Hematopoietic multipotent progenitor cell treated with erythropoietin and hydrocortisone succinate and interleukin-3 and kit ligand, for 8 days (in vitro differentiated cells): ENCODE results near the gene PRPF6.

Experiments used
- DNase-seq: peaks from one replicate; pipeline ENCODE4 v3.0.0-alpha.2; 2015

PRPF6 gene

GRCh38 chr20:64051033-64051452 is 70.1 kb downstream of the PRPF6 start:
- DNase-seq: no peak

GRCh38 chr20:64051561-64052325 is 70.8 kb downstream of the PRPF6 start:
- no peak for DNase-seq

- no peak for DNase-seq
Measured at GRCh38 chr20:64052326-64052722, 71.4 kb downstream of the PRPF6 start.

GRCh38 chr20:64052987-64053840 is 72.3 kb downstream of the PRPF6 start:
- no peak for DNase-seq

GRCh38 chr20:64053841-64054661 is 73.1 kb downstream of the PRPF6 start:
- peak; percentile 44 for DNase-seq

GRCh38 chr20:64055396-64055892 is 74.5 kb downstream of the PRPF6 start:
- no peak for DNase-seq

GRCh38 chr20:64055893-64056638 is 75.1 kb downstream of the PRPF6 start:
- DNase-seq: no peak

GRCh38 chr20:64056639-64056888 is 75.6 kb downstream of the PRPF6 start:
- no peak for DNase-seq

GRCh38 chr20:64056889-64057627 is 76.1 kb downstream of the PRPF6 start:
- DNase-seq: no peak

- peak; percentile 58 for DNase-seq
Measured at GRCh38 chr20:64057628-64058498, 76.9 kb downstream of the PRPF6 start.

- no peak for DNase-seq
Measured at GRCh38 chr20:64058536-64058935, 77.6 kb downstream of the PRPF6 start.

- no peak for DNase-seq
Measured at GRCh38 chr20:64062276-64062595, 81.3 kb downstream of the PRPF6 start.

- peak; percentile 92 for DNase-seq
Measured at GRCh38 chr20:64062596-64063388, 81.9 kb downstream of the PRPF6 start, which contains the start of gene TCEA2. TCEA2 (plus strand) TSS chr20:64063198; CDS start chr20:64063313, 115 bp downstream.

GRCh38 chr20:64063389-64064144 is 82.6 kb downstream of the PRPF6 start:
- no peak for DNase-seq

- no peak for DNase-seq
Measured at GRCh38 chr20:64064145-64064698, 83.3 kb downstream of the PRPF6 start.

- no peak for DNase-seq
Measured at GRCh38 chr20:64065062-64065973, 84.4 kb downstream of the PRPF6 start.

- no peak for DNase-seq
Measured at GRCh38 chr20:64065974-64066343, 85.0 kb downstream of the PRPF6 start.
